Prostate gland (tissue), 2 donors: Measurements from ENCODE around the gene TRPT1.
A peak's percentile ranks its signal among the peaks of the same experiment; 100 is the strongest.

Source experiments
- POLR2A ChIP-seq: fragments of 450-650 bp; IDR thresholded peaks from one replicate; pipeline ENCODE4 v1.6.1; 2016; ENCODE audit warnings: antibody characterized with exemption, mild to moderate bottlenecking
- POLR2AphosphoS5 ChIP-seq: sonication (generic); formaldehyde crosslinking; IDR thresholded peaks from one replicate; pipeline ENCODE4 v1.6.1; 2017; ENCODE audit warnings: antibody characterized with exemption
- TF ChIP-seq, protein P1 (sequence below), 4 experiments: fragments of 200-600 bp in 2 of 4; fragments of 450-650 bp in 2 of 4; sonication (generic) in 2 of 4; IDR thresholded peaks; 1 replicate in 3 of 4; 2 replicates in 1 of 4; pipeline ENCODE4 v1.5.1; 2016 to 2019; ENCODE audit warnings: antibody characterized with exemption in 4 of 4, mild to moderate bottlenecking in 2 of 4, moderate library complexity in 2 of 4

DNA sequence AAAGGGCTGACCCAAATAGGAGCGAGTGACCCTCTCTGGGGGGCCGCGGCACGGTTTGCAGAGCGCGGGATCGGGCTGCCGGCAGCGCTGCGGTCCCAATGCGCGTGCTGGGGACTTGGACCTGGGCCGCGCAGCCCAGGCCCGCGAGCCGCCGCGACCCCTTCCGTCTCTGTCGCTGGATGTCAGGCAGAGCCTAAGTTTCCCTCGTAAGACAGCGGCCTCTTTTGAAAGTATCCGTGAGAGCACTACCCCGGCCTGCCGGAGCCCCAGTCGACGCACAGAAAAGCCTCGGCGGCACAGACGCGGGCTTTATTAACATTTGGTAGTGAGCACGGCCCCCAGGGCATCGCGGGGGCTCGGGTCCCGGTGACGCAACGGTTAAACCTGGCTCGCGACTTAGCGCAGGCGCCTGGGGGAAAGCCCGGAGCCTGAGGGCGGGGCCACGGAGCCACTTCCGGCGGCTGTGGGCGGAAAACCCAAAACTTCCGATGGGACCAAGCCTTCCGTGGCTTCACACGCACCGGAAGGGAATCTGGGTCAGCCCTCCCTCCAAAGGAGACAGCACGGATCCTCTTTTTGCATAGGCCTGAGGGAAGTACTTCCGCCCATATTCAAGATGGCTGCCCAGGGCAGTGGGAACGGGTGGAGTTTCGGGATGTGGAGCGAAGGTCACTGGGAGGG, 43.7 kb upstream of the TRPT1 start:
- TF ChIP-seq, protein P1, sequence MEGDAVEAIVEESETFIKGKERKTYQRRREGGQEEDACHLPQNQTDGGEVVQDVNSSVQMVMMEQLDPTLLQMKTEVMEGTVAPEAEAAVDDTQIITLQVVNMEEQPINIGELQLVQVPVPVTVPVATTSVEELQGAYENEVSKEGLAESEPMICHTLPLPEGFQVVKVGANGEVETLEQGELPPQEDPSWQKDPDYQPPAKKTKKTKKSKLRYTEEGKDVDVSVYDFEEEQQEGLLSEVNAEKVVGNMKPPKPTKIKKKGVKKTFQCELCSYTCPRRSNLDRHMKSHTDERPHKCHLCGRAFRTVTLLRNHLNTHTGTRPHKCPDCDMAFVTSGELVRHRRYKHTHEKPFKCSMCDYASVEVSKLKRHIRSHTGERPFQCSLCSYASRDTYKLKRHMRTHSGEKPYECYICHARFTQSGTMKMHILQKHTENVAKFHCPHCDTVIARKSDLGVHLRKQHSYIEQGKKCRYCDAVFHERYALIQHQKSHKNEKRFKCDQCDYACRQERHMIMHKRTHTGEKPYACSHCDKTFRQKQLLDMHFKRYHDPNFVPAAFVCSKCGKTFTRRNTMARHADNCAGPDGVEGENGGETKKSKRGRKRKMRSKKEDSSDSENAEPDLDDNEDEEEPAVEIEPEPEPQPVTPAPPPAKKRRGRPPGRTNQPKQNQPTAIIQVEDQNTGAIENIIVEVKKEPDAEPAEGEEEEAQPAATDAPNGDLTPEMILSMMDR (IDR thresholded peaks at IDR 0.05), result peak in 3 of 4 experiments; percentile 13 to 33 (median 28)
- TF ChIP-seq POLR2AphosphoS5 (peak; percentile 99), POLR2A (peak; percentile 14)
